ENCODE data around the gene MLEC.

- TF ChIP-seq CTCF (IDR thresholded peaks at IDR 0.05; ENCODE audit: low read length) (no peak), EZH2phosphoT487 (IDR thresholded peaks at IDR 0.05; ENCODE audit: low read length) (no peak)
Measured at GRCh38 chr12:120663741-120664140, 23.2 kb upstream of the MLEC start.
